HUES48 (cell line): ENCODE measurements around the gene VAT1L.

Source experiments
- H3K27ac ChIP-seq: one replicate; pipeline ENCODE4 v1.7.0; 2013; ENCODE audit warnings: low read depth, low read length, inconsistent platforms
- H3K27me3 ChIP-seq: 2 replicates; pipeline ENCODE4 v1.6.1; 2013; ENCODE audit warnings: mild to moderate bottlenecking, low read length; ENCODE audit not compliant: control insufficient read depth, insufficient read depth
- H3K36me3 ChIP-seq: 2 replicates; pipeline ENCODE4 v1.6.1; 2013; ENCODE audit warnings: low read length; ENCODE audit not compliant: control insufficient read depth, insufficient read depth
- H3K4me1 ChIP-seq: 2 replicates; pipeline ENCODE4 v1.6.1; 2013; ENCODE audit warnings: mild to moderate bottlenecking, low read length; ENCODE audit not compliant: control insufficient read depth, insufficient read depth
- H3K4me3 ChIP-seq: 2 replicates; pipeline ENCODE4 v1.5.1; 2013; ENCODE audit warnings: mild to moderate bottlenecking, low read depth, low read length
- H3K9ac ChIP-seq: 2 replicates; pipeline ENCODE4 v1.6.1; 2013; ENCODE audit warnings: mild to moderate bottlenecking, low read depth, low read length, moderate library complexity
- H3K9me3 ChIP-seq: 2 replicates; pipeline ENCODE4 v1.6.1; 2013; ENCODE audit warnings: low read length; ENCODE audit not compliant: control insufficient read depth, insufficient read depth

The VAT1L gene

GRCh38 chr16:77913738-77914253 lies 125.4 kb downstream of the VAT1L start:
- Histone ChIP-seq H3K4me1 (peaks cover 46% of the 10 kb centered on the region), H3K9ac (no peak overlapping the region), H3K27me3 (no peaks in the 10 kb centered on the region), H3K4me3 (no peak overlapping the region), H3K9me3 (no peaks in the 10 kb centered on the region), H3K36me3 (no peaks in the 10 kb centered on the region), H3K27ac (peak overlapping the region; percentile 22)

GRCh38 chr16:77916111-77916510 lies 127.7 kb downstream of the VAT1L start:
- 0 out of 2 replicates have a peak, but pooled peaks cover 3% of the 10 kb centered on the region for H3K36me3 ChIP-seq
- H3K27ac ChIP-seq: no peak overlapping the region
- H3K9ac ChIP-seq: no peak overlapping the region
- peaks cover 51% of the 10 kb centered on the region for H3K4me1 ChIP-seq
- H3K9me3 ChIP-seq: no peaks in the 10 kb centered on the region
- H3K4me3 ChIP-seq: no peak overlapping the region
- no peaks in the 10 kb centered on the region for H3K27me3 ChIP-seq

DNA sequence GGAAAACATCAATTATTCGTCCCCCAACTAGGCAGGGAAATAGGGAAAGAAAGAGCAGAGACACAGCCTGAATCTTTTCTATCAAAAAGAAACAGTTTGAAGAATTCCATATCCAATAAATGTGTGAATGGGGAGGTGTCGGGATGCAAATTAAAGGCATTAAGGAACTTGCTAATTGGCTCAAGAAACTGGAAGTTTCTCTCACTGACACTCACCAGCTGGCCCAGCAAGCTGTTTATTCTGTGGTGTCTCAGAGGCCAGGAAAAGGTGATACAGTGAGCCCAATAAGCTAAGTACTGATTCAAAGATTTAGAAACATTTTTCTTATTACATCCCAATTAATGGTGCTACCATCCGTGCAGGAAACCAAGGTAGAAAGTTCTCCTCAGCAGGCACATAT lies 129.6 kb downstream of the VAT1L start:
- Histone ChIP-seq H3K27me3 (no peaks in the 10 kb centered on the region), H3K9me3 (no peaks in the 10 kb centered on the region), H3K36me3 (0 out of 2 replicates have a peak, but pooled peaks cover 3% of the 10 kb centered on the region), H3K4me3 (no peak overlapping the region), H3K9ac (no peak overlapping the region), H3K4me1 (peaks cover 53% of the 10 kb centered on the region), H3K27ac (no peak overlapping the region)

DNA sequence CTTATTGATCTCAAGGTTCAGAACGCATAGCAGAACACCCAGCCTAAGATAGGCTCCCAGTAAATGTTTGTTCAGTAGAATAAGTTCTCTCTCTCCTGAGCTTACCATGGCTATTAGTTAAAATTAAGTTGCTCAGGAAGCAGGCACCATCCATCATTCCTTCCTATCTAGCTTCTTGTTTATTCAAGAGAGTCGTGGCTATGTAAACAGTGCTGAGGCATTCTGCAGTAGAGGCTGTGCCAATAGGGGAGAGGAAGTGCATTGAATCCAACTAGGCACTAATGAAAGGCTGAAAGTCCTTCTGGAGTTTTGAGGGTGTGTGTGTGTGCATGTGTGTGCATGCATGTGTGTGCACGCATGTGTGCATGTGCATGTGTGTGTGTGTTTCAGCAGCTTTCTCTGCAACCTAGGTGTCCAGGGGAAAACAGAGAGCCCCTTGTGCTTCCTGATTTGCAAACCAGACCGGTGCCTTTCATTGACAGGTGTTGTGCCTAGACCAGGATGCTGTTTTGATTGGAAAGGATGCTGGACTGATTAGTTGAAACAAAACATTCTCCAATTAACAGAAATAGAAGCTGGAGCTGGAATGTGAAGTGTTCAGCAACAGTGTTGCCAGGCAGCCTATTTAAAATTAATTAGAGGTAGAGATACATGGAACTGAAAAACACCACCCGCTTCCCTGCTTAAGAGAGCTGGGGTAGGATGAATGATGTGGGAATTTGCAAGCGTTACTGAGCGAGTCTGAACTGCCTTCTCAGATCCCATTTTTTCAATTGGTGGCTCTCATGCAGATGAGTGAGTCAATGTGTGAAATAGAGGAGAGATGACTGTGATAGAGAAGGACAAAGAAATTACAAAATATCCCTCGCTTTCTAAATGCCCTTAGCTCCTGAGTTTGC lies 130.7 kb downstream of the VAT1L start:
- peak overlapping the region; percentile 24 for H3K27ac ChIP-seq

DNA sequence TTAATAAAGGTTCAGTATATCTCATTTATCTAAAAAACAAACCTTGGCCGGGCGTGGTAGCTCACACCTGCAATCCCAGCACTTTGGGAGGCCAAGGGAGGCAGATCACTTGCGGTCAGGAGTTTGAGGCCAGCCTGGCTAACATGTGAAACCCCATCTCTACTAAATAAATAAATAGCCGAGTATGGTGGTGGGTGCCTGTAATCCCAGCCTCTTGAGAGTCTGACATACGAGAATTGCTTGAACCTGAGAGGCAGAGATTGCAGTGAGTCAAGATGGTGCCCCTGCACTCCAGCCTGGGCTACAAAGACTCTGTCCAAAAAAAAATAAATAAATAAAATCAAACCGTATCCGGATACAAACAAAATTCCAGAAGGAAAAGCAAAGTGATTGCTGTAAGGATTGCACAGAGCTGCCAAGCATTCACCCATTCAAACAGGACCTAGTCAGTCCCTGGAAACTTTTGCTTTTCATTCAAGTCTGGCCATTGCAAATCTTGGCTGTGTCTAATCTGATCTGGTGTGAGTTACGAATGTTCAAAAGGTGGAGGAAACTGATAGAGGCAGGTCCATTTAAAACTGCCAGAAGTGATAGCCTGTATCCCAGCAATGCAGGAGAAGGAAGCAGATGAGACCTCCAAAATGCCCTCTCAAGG lies 131.5 kb downstream of the VAT1L start:
- Histone ChIP-seq H3K4me3 (no peak overlapping the region), H3K9ac (no peak overlapping the region), H3K36me3 (0 out of 2 replicates have a peak, but pooled peaks cover 3% of the 10 kb centered on the region), H3K27me3 (no peaks in the 10 kb centered on the region), H3K9me3 (no peaks in the 10 kb centered on the region), H3K27ac (no peak overlapping the region), H3K4me1 (peaks cover 44% of the 10 kb centered on the region)

More for the DNA sequence above, 130.7 kb downstream of the VAT1L start:
- Histone ChIP-seq H3K9ac (no peak overlapping the region), H3K27me3 (no peaks in the 10 kb centered on the region), H3K9me3 (no peaks in the 10 kb centered on the region), H3K4me1 (peaks cover 44% of the 10 kb centered on the region), H3K36me3 (0 out of 2 replicates have a peak, but pooled peaks cover 3% of the 10 kb centered on the region), H3K4me3 (no peak overlapping the region)

- Histone ChIP-seq H3K4me1 (peaks cover 37% of the 10 kb centered on the region), H3K36me3 (0 out of 2 replicates have a peak, but pooled peaks cover 3% of the 10 kb centered on the region), H3K27me3 (no peaks in the 10 kb centered on the region), H3K4me3 (no peak overlapping the region), H3K27ac (no peak overlapping the region), H3K9ac (no peak overlapping the region), H3K9me3 (no peaks in the 10 kb centered on the region)
Observed at GRCh38 chr16:77920984-77921383, 132.6 kb downstream of the VAT1L start.

- no peaks in the 10 kb centered on the region for H3K27me3 ChIP-seq
- H3K4me1 ChIP-seq: peaks cover 27% of the 10 kb centered on the region
- no peaks in the 10 kb centered on the region for H3K9me3 ChIP-seq
- no peak overlapping the region for H3K27ac ChIP-seq
- H3K36me3 ChIP-seq: 0 out of 2 replicates have a peak, but pooled peaks cover 3% of the 10 kb centered on the region
- no peak overlapping the region for H3K9ac ChIP-seq
- H3K4me3 ChIP-seq: no peak overlapping the region
Observed at GRCh38 chr16:77922228-77922754, 133.9 kb downstream of the VAT1L start.

- Histone ChIP-seq H3K4me1 (peaks cover 7% of the 10 kb centered on the region; the same call in 1 of the 2 replicates), H3K27me3 (no peaks in the 10 kb centered on the region), H3K27ac (no peak overlapping the region), H3K9ac (no peak overlapping the region), H3K9me3 (no peaks in the 10 kb centered on the region), H3K4me3 (no peak overlapping the region), H3K36me3 (0 out of 2 replicates have a peak, but pooled peaks cover 3% of the 10 kb centered on the region)
Observed at GRCh38 chr16:77925531-77925930, 137.2 kb downstream of the VAT1L start.

- Histone ChIP-seq H3K9ac (no peak overlapping the region), H3K27ac (no peak overlapping the region), H3K9me3 (no peaks in the 10 kb centered on the region), H3K4me1 (no peaks in the 10 kb centered on the region), H3K27me3 (no peaks in the 10 kb centered on the region), H3K4me3 (no peak overlapping the region), H3K36me3 (no peaks in the 10 kb centered on the region)
Observed at GRCh38 chr16:77928096-77928495, 139.7 kb downstream of the VAT1L start.

DNA sequence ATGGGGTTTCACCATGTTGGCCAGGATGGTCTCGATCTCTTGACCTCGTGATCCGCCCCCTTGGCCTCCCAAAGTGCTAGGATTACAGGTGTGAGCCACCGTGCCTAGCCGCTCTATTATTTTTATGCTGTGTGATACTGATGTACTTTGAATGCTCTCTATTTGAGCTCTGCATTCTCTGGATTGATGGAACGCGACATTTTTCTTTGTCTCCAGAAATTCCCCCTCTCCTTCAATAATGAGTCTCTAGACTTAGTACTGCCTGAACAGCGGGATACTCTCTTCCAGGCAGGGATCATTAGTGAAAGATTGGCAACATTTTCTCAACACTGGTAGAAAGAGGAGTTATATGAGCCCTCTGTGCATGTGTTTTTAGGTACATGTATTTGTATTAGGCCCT lies 140.6 kb downstream of the VAT1L start:
- no peaks in the 10 kb centered on the region for H3K36me3 ChIP-seq
- H3K27ac ChIP-seq: no peak overlapping the region
- H3K27me3 ChIP-seq: no peaks in the 10 kb centered on the region
- peaks cover 4% of the 10 kb centered on the region for H3K4me1 ChIP-seq
- no peak overlapping the region for H3K4me3 ChIP-seq
- H3K9me3 ChIP-seq: no peaks in the 10 kb centered on the region
- H3K9ac ChIP-seq: no peak overlapping the region
